HG03280 (cell line): ENCODE measurements around the gene RBKS.
A peak's percentile ranks its signal among the peaks of the same experiment; 100 is the strongest.
"Not testable (repeated sequence)": the region's sequence is repeated elsewhere in the genome, so short reads cannot be mapped to it uniquely, and the experiment has no call there.

ENCODE experiments used
- ATAC-seq: cut with Tn5 transposase; IDR thresholded peaks from one replicate; pipeline ENCODE4 v1.9.1; 2021; ENCODE audit warnings: mild to moderate bottlenecking, moderate library complexity; ENCODE audit not compliant: unreplicated experiment

The RBKS gene

GRCh38 chr2:27907547-27907946, 17.4 kb upstream of the RBKS start:
- ATAC-seq = no peak

GRCh38 chr2:27906074-27906473, 15.9 kb upstream of the RBKS start:
- no peak for ATAC-seq

- ATAC-seq = no peak
Measured at GRCh38 chr2:27904405-27904665, 14.1 kb upstream of the RBKS start.

GRCh38 chr2:27903649-27904404, 13.6 kb upstream of the RBKS start:
- no peak for ATAC-seq

- no peak for ATAC-seq
Measured at GRCh38 chr2:27903018-27903417, 12.8 kb upstream of the RBKS start.

- ATAC-seq = no peak
Measured at GRCh38 chr2:27902098-27902497, 11.9 kb upstream of the RBKS start.

GRCh38 chr2:27901234-27901633, 11.0 kb upstream of the RBKS start:
- no peak for ATAC-seq

GRCh38 chr2:27897717-27898116, 7.5 kb upstream of the RBKS start:
- no peak for ATAC-seq

- ATAC-seq = no peak
Measured at GRCh38 chr2:27893006-27893405, 2.8 kb upstream of the RBKS start.

GRCh38 chr2:27891673-27892105, 1.5 kb upstream of the RBKS start:
- ATAC-seq = no peak

- ATAC-seq = peak; percentile 29
Measured at GRCh38 chr2:27890924-27891672, 911 bp upstream of the RBKS start.

- ATAC-seq = no peak
Measured at GRCh38 chr2:27889774-27890145, 427 bp downstream of the RBKS start.

GRCh38 chr2:27888790-27889189, 1.4 kb downstream of the RBKS start:
- ATAC-seq = no peak

GRCh38 chr2:27887830-27888229, 2.4 kb downstream of the RBKS start:
- no peak for ATAC-seq

GRCh38 chr2:27887111-27887510, 3.1 kb downstream of the RBKS start:
- no peak for ATAC-seq

- ATAC-seq = no peak
Measured at GRCh38 chr2:27886322-27886721, 3.9 kb downstream of the RBKS start.

GRCh38 chr2:27885661-27886060, 4.5 kb downstream of the RBKS start:
- no peak for ATAC-seq

GRCh38 chr2:27885234-27885633, 5.0 kb downstream of the RBKS start:
- no peak for ATAC-seq

- ATAC-seq = no peak
Measured at GRCh38 chr2:27884601-27885000, 5.6 kb downstream of the RBKS start.

GRCh38 chr2:27882584-27882922, 7.6 kb downstream of the RBKS start:
- not testable (repeated sequence) for ATAC-seq

GRCh38 chr2:27881815-27882583, 8.2 kb downstream of the RBKS start:
- not testable (repeated sequence) for ATAC-seq

GRCh38 chr2:27878825-27879224, 11.4 kb downstream of the RBKS start:
- no peak for ATAC-seq
